HG03575 (cell line): Measurements from ENCODE around the gene EVX2.

Experiments
- ATAC-seq: cut with Tn5 transposase; IDR thresholded peaks from one replicate; pipeline ENCODE4 v1.9.1; 2021; ENCODE audit not compliant: unreplicated experiment, insufficient number of reproducible peaks, low FRiP score; ENCODE audit errors: extremely low read depth

The EVX2 gene

GRCh38 chr2:176110415-176111308 is 26.9 kb upstream of the EVX2 start:
- no peak for ATAC-seq

DNA sequence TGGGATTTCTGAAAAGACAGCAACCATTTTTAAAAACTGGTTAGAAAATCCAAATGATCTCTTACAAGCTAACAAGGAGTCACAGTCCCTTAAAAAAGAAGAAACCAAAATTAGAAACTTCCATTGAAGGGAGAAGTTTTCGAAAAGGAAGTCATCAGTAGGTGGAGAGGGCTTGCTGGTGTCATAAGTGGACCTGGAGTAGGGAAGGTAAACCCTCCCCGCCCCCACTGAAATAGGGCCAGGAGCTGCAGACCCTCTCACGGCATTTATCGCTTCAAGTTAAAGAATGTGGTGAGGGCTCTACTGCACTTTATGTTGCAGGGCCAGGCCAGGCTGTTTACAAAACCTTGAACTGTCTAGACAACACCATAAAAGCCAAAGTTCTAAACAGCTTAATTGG is 26.2 kb upstream of the EVX2 start:
- no peak for ATAC-seq

GRCh38 chr2:176109192-176109901 is 25.6 kb upstream of the EVX2 start:
- no peak for ATAC-seq

GRCh38 chr2:176107731-176108181 is 24.0 kb upstream of the EVX2 start:
- no peak for ATAC-seq

GRCh38 chr2:176106581-176107539 is 23.1 kb upstream of the EVX2 start, which contains the start of gene HOXD11:
Gene HOXD11, plus strand, starts transcription at chr2:176107280. Its CDS starts 76 bp downstream, at chr2:176107356.
- ATAC-seq = no peak

DNA sequence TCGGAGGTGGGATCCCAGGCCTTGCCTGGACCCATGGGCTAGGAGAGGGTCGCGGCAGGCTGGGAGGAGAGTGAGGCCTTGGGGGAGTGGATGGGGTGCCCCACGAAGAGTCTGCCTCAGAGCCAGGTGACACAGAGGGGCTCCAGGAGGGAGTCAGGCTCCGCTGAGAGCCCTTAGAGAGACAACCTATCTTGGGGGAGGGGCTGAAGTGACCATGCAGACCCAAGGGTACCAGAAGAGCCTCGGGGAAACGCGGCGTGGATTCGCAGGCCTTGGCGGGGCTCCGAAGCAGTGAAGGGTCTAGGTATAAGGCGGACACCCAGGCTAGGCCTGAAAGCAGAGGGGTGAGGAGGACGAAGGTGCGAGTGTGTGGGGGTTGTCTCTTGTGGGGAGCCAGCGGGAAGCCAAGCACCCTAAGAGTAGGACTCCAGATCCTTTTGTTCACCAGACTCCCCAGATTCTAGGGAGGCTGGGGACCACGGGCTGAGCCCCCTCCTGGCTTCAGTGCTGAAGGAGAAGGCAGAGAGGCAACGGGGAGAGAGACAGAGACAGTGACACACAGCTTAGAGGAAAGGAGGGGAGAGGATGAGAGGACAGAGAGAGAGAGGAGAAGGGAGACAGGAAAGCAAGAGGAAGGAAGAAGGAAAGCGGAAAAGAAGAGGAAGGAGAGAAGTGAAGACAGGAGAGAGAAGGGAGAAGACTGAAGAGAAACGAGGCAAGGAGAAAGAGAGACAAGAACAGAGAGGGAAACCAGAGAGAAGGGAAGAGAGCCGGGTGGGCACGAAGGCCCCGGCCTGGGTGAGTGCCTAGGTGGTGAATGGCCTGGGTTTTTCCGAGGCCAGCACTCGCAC is 22.2 kb upstream of the EVX2 start:
- ATAC-seq = no peak

GRCh38 chr2:176105078-176105729 is 21.4 kb upstream of the EVX2 start:
- no peak for ATAC-seq

- ATAC-seq = no peak
Observed at GRCh38 chr2:176104316-176105077, 20.7 kb upstream of the EVX2 start.

- no peak for ATAC-seq
Observed at GRCh38 chr2:176103742-176104315, 20.1 kb upstream of the EVX2 start.

GRCh38 chr2:176103194-176103593 is 19.4 kb upstream of the EVX2 start:
- ATAC-seq = no peak

DNA sequence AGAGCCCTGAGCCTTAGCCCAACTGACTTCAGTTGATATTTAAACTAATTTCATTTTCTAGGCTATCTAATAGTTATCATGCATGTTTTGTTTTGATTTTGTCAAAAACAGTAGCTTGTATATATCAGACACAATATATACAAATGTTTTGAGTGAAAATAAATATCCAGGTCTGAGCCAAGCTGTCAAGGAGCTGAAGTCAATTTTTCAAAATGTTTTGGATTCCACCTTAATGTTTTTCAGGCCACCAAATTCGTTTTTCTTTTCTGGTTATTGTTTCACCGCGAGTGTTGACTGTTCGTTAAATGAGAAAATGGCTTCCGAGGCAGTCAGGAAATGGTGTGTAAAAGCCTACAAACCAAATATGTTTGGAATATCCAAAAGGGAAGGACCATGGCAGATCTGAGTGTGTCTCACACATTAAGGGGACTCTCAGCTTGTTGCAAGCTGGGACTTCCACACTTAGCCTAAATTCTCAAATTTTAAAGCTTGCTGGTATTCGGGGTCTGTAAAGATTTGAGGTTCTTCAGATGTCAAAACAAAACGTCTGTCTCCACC is 18.6 kb upstream of the EVX2 start:
- no peak for ATAC-seq

GRCh38 chr2:176101842-176102241 is 18.1 kb upstream of the EVX2 start:
- no peak for ATAC-seq

DNA sequence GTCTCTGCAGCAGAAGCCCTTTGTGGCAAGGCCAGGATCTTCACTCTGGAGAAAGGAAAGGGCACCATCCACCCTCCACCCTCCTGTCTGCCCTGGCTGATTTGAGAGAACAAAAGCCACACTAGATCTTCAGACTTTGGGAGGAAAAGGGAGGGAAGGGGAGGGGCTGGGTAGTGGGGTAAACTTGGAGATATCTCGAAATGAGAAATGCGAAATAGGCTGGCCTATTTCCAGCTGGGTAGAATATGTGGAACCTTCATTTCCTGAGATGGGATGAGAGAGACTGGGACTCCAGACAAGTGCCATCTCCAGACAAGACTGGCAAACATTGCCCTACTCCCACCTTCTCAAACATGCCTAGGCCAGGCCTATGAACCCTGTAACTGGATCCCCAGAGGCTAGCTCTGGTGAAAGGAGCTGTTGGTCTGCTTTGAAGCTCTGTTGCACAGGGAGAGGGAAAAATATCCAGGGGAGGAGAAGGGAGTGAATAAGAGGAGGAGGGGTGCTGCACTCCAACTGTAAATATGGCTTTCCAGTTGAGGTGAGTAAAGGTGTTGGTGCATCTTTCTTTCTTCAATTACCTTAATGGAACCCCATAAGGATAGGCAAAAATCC is 17.6 kb upstream of the EVX2 start:
- no peak for ATAC-seq

DNA sequence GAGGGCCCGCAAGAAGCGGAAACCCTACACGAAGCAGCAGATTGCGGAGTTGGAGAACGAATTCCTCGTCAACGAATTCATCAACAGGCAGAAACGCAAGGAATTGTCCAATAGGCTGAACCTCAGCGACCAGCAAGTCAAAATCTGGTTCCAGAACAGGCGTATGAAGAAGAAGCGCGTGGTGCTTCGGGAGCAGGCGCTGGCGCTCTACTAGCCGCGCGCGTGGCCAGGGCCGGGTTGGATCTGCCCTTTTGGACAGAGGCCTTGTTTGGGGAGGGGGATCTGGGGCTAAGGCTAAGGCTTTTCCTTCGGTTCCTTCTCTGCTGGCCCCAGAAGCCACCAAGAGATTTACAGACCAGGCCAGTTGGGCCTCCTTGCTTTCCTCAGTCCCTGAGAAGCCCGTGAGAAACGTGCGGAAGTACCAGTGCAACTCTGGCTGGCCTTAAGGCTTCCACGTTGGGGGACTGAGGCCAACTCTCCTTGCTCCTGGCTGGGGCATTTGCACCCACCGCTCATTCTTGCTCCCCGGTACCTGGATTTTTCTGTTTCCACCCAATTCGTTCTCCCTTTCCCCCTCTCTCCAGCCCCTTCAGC is 16.9 kb upstream of the EVX2 start:
- ATAC-seq = no peak

- ATAC-seq = no peak
Observed at GRCh38 chr2:176099728-176100546, 16.2 kb upstream of the EVX2 start, which contains the start of gene HOXD12. Gene HOXD12, plus strand, starts transcription at chr2:176099795. Its CDS starts 7 bp downstream, at chr2:176099802.
